Type B pancreatic cell (in vitro differentiated cells): ENCODE measurements around the gene PCSK6. TPM values are rescaled to one million over a fixed set of nuclear protein-coding genes. Genes with fewer than 3 reads are reported as not detected.
A peak's percentile ranks its signal among the peaks of the same experiment; 100 is the strongest.

Experiments used
- DNase-seq: peaks from one replicate; pipeline ENCODE4 v3.0.0; 2021; ENCODE audit warnings: mixed read lengths; ENCODE audit not compliant: unreplicated experiment; ENCODE audit errors: extremely low spot score
- H3K27ac Mint-ChIP-seq: 2 replicates; pipeline ENCODE4 v1.8.0; 2021; ENCODE audit warnings: mild to moderate bottlenecking, mixed read lengths
- H3K27me3 Mint-ChIP-seq: 2 replicates; pipeline ENCODE4 v1.8.0; 2021; ENCODE audit warnings: mixed read lengths
- H3K36me3 Mint-ChIP-seq: 2 replicates; pipeline ENCODE4 v1.8.0; 2021; ENCODE audit warnings: mixed read lengths
- H3K4me1 Mint-ChIP-seq: one replicate; pipeline ENCODE4 v1.8.0; 2021; ENCODE audit warnings: mixed read lengths; ENCODE audit not compliant: unreplicated experiment
- H3K4me3 Mint-ChIP-seq: 2 replicates; pipeline ENCODE4 v1.8.0; 2021; ENCODE audit warnings: mild to moderate bottlenecking, mixed read lengths
- H3K9me3 Mint-ChIP-seq: 2 replicates; pipeline ENCODE4 v1.8.0; 2021; ENCODE audit warnings: mixed read lengths
- total RNA-seq: library from RNA; stranded (reverse); gene quantifications from 2 replicates; pipeline ENCODE4 v1.2.1, GENCODE V29; 2021; ENCODE audit warnings: low replicate concordance
- TF ChIP-seq, protein P1 (sequence below): fragments of 200-600 bp; sonication (generic); conservative IDR thresholded peaks from 2 replicates; pipeline ENCODE4 v1.5.0; 2021; ENCODE audit warnings: antibody characterized with exemption, mild to moderate bottlenecking

Gene PCSK6
- total RNA-seq, 1 donor from 2014 or later = 5.4 TPM

- Mint-ChIP-seq H3K9me3 (no peaks in the 10 kb centered on the region), H3K4me3 (peak overlapping the region; percentile 13), H3K4me1 (peaks cover 33% of the 10 kb centered on the region), H3K27ac (no peak overlapping the region), H3K27me3 (peaks cover 76% of the 10 kb centered on the region), H3K36me3 (no peaks in the 10 kb centered on the region)
- no peak for DNase-seq
- TF ChIP-seq, protein P1, sequence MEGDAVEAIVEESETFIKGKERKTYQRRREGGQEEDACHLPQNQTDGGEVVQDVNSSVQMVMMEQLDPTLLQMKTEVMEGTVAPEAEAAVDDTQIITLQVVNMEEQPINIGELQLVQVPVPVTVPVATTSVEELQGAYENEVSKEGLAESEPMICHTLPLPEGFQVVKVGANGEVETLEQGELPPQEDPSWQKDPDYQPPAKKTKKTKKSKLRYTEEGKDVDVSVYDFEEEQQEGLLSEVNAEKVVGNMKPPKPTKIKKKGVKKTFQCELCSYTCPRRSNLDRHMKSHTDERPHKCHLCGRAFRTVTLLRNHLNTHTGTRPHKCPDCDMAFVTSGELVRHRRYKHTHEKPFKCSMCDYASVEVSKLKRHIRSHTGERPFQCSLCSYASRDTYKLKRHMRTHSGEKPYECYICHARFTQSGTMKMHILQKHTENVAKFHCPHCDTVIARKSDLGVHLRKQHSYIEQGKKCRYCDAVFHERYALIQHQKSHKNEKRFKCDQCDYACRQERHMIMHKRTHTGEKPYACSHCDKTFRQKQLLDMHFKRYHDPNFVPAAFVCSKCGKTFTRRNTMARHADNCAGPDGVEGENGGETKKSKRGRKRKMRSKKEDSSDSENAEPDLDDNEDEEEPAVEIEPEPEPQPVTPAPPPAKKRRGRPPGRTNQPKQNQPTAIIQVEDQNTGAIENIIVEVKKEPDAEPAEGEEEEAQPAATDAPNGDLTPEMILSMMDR = no peak
These were observed 2.5 kb upstream of the PCSK6 start for GRCh38 chr15:101491734-101492640.

DNA sequence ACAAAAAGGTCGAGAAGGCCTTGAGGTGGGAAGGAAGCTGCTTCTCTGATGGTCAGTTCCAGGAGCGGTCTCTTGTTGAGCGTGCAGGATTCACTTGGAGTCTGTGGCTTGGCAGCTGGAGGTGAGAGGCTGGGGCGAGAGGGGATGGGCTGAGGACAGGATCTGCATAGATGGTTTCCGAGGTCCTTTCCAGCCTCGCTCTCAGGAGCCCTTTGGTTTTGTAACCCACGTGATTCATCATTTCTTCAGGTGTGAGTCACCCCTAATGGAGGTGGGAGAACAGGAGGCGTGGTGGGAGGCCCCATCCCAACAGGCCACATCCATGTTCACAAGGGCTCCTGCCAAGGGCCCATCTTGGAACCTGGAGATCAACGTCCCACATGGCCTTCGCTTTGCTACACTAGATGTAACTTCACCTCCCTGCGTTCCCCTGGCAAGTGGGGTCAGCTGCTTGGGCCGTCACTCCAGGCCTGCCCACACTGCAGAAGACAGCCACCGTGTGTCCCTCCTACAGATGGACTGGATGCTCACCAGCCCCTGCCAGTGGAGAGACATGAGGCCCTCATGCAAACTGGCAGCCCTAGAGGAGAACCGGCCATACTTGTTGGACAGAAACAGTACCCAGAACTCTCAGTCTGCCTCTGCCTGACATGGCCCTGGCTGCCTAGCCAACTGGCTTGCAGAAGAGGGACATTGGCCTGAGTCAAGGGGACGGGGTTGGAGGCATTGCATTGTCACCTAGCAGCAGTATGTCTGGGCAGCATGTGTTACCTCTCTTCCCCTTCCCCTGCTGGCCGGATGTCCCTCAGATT, 1.6 kb upstream of the PCSK6 start:
- Mint-ChIP-seq H3K27ac (no peak overlapping the region), H3K4me1 (peaks cover 31% of the 10 kb centered on the region), H3K36me3 (no peaks in the 10 kb centered on the region), H3K9me3 (no peaks in the 10 kb centered on the region), H3K27me3 (peaks cover 76% of the 10 kb centered on the region), H3K4me3 (peak overlapping the region; percentile 82)
- TF ChIP-seq, protein P1 = no peak
- DNase-seq = no peak

DNA sequence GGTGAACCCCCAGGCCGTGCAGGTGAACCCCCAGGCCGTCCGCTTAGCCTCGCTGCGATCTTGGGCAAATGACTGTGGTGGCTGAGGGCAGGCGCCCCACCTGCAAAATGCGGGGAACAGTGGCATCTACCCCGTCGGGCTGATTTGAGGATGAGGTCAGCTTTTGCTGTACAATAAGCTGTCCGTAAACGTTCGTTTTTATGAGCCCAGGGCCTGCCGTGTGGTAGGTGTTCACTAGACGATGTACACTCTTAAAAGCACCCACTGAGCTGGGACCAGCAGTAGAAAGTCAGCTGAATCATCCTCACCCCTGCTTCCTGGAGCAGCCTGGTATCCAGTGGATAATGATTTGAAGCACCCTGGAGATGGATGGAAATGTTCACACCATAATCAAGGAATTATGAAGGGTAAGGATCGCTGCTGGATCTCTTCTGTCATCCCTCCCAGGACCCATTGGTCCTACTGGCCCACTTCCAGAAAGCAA, 943 bp upstream of the PCSK6 start:
- Mint-ChIP-seq H3K9me3 (no peaks in the 10 kb centered on the region), H3K27ac (no peak overlapping the region), H3K4me3 (peak overlapping the region; percentile 82), H3K36me3 (no peaks in the 10 kb centered on the region), H3K4me1 (peaks cover 26% of the 10 kb centered on the region), H3K27me3 (peaks cover 73% of the 10 kb centered on the region)
- no peak for DNase-seq
- TF ChIP-seq, protein P1 = no peak

DNA sequence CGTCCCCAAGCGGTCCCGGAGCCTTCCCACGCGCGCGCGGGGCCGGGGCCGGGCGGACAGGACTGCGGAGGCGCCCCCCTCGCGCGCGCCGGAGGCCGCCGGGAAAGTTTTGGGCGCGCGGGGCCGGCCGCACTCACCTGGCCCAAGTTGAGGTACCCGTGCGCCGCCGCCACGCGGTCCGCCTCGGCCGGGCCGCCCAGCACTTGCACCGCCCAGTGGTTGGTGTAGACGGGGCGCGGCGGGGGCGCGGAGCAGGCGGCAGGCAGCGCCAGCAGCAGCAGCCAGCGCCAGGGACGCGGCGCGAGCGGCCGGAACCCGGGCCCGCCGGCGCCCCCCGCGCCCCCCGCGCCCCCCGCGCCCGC, 289 bp downstream of the PCSK6 start:
- no peak for DNase-seq
- peaks cover 71% of the 10 kb centered on the region for H3K27me3 Mint-ChIP-seq

More for the DNA sequence above, 289 bp downstream of the PCSK6 start:
- Mint-ChIP-seq H3K9me3 (no peaks in the 10 kb centered on the region), H3K4me3 (no peak overlapping the region), H3K36me3 (no peaks in the 10 kb centered on the region), H3K4me1 (peaks cover 15% of the 10 kb centered on the region), H3K27ac (no peak overlapping the region)
- TF ChIP-seq, protein P1 = no peak
